SU-DHL-6 (cell line): ENCODE measurements around the gene PDGFD.

ENCODE experiments used
- CTCF ChIP-seq: fragments of 200-600 bp; sonication (generic); IDR thresholded peaks from one replicate; pipeline ENCODE4 v1.5.1; 2017; ENCODE audit warnings: antibody characterized with exemption, mild to moderate bottlenecking, low read length, moderate library complexity; ENCODE audit not compliant: insufficient read depth, poor library complexity, severe bottlenecking
- EZH2phosphoT487 ChIP-seq: fragments of 200-600 bp; sonication (generic), shearing (Covaris generic); conservative IDR thresholded peaks from 2 replicates; pipeline ENCODE4 v1.6.1; 2018; ENCODE audit warnings: mild to moderate bottlenecking, antibody characterized with exemption, low read length, moderate library complexity, mixed read lengths

- TF ChIP-seq CTCF (no peak), EZH2phosphoT487 (no peak)
Measured at GRCh38 chr11:104055596-104055995, 108.4 kb downstream of the PDGFD start.
